ENCODE results near the gene RHEBL1.

The RHEBL1 gene, protein sequence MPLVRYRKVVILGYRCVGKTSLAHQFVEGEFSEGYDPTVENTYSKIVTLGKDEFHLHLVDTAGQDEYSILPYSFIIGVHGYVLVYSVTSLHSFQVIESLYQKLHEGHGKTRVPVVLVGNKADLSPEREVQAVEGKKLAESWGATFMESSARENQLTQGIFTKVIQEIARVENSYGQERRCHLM

DNA sequence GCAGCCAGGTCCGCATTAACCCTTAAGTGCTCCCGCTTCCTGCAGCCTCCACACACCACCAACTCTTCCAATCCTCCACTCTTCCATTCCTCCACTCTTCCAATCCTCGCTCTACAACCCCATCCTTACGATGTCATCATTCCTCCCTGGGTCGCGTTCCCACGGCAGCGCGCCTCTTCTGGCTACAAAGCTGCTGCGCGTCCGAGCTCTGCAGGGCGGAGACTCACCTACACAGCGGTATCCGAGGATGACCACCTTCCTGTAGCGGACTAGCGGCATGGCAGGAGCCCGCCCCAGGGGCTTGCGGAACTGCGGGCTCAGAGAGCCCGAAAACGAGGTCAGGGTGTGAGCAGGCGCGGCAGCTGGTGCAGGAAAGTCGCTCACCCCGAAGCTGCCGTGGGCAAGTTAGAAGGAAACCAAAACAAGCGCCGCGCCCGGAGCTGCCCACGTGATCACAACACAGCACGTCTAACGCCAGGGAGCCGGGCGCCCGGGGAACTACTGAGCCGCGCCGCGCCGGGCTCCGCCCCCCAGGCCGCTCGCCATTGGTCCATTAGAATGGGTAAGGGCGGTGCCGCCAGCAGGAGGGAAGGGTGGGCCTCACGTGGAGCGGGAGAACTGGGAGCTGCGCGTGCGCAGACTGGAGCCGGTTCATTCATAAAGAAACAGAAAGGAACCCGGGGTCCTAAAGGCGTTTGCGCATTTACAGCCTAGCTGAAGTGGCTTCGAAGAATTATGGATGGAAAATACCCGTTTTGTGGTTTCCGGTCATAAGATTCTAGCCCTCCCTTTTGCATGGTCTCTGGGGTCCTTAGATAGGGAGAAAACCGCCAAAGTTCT, at the start of gene RHEBL1:
RHEBL1 (minus strand) TSS at position 473 of the 840 bp plus-strand sequence; CDS start at position 279, 194 bp downstream.
- peak; percentile 97 for DNase-seq (ENCODE audit: low read depth)

DNA sequence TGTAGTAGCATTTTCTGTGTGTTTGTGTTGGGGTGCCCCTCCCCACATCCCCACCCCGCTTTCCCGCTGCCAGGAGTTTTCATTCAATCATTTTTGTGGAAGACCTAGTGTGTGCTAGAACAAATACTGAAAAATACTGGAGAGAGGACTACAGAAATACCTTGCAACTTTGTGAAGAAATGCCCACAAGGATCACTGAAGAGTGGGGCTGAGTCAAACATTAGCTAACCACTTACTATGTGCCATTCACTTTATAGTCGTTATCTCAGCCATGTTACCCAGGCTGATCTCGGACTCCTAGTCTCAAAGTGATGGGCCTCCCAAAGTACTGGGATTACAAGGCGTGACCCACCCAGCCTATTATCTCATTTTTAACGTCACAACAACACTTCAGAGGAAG, 41.4 kb upstream of the RHEBL1 start:
- DNase-seq (ENCODE audit: low read depth) = no peak

GRCh38 chr12:49110464-49111155, 40.8 kb upstream of the RHEBL1 start, which contains the start of gene LMBR1L:
TSS of gene LMBR1L (minus strand) at chr12:49110847. CDS start at chr12:49110555, 292 bp downstream.
- peak; percentile 95 for DNase-seq (ENCODE audit: low read depth)

DNA sequence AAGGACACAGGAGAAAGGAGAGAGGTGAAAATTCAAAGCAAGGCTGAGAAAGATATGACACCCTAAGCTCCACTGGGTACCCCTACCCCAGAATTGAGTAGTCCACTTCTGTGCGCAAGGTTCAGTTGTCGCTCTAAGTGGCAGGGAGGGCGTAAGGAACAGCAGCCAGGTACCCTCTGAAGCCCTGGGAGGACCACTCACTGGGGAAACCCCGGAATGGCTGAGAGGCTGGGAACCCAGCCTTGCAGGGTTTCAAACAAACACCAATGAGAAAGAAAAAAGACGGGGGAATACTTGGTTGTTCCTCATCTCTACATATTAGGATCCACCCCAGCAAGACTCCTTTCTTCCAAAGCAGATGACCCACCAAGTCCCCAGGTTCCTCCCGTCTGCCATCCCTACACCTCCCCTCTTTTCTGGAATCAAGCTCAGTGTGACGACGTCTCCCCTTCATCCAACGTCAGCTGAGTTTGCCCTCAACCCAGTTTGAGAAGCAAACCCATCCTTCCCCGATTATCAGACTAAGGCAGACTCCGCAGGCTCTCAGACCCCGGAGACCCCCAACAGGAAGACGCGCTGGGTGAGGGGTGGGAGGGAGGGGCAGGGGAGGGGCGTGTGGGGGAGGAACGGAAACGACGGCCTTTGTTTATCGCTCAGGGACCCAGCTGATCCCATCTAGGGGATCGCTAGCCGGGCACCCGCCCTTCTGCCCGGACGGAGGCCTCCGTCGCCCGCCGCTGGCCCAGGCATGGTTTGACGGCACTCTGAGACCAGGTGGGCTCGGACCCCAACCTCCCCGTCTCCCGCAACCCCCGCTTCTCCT, 40.1 kb upstream of the RHEBL1 start:
- no peak for DNase-seq (ENCODE audit: low read depth)

DNA sequence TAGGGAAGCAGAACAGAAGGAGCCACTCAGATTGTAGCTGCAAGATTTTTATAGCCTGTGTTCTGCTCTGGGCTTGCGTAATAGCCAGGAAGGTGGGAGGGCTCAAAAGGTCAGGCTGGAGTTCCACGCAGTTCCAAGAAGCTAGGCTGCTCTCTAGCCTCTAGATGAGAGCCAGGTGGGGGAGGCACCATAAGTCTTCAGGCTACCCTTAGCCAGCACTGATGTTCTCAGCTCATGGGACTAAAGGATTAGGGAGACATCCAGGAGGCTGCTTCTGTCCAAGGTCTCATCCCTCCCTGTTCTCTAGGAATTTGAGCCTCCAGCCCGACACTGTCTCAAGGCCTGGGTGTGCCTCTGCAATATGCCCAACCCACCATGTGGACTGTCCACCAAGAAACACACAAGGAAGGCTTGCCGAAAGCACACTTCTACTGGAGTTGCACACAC, 39.2 kb upstream of the RHEBL1 start:
- DNase-seq (ENCODE audit: low read depth) = no peak

GRCh38 chr12:49105504-49106084, 35.8 kb upstream of the RHEBL1 start:
- no peak for DNase-seq (ENCODE audit: low read depth)

DNA sequence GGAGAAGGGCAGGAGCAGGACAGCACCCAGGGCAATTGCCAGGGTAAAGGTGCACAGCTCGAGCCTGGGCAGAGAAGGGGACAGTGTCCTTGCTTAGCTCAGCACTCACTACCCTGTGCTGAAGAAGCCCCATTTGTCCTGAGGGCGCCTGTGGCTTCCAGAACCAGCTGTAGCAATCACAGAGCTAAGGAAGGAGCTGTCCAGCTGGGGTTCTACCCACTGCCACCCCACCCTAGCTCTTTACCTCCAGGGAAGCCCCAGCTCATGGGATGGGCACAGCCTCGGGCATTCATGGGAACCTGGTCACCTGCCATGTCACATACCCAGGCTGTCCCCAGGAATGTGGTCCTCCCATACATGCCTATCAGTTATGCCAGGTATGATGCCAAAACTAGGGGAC, 35.0 kb upstream of the RHEBL1 start:
- no peak for DNase-seq (ENCODE audit: low read depth)

- no peak for DNase-seq (ENCODE audit: low read depth)
These were observed 30.6 kb upstream of the RHEBL1 start for GRCh38 chr12:49100380-49100779.

GRCh38 chr12:49098703-49099102, 28.9 kb upstream of the RHEBL1 start:
- DNase-seq (ENCODE audit: low read depth) = no peak

GRCh38 chr12:49098035-49098451, 28.3 kb upstream of the RHEBL1 start:
- DNase-seq (ENCODE audit: low read depth) = peak; percentile 47

- no peak for DNase-seq (ENCODE audit: low read depth)
These were observed 27.6 kb upstream of the RHEBL1 start for GRCh38 chr12:49097381-49097780.

DNA sequence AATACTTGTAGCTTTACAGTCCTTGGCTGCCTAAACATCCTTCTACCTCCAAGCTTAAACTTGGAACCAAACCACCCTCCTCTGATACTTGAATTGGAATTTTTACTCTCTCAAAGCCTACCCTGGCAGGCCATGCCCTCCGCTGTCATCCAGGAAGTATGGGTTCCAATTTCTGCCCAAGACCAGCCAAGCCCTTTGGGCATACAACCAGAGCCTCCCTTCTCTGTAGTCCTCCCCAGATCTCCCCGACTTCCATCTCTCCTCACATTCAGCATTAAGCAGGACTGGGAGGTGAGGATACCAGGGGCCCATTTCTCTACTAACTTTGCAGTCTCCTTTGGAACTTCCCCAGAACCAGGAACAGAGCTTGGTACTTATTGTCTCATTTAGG, 25.2 kb upstream of the RHEBL1 start:
- DNase-seq (ENCODE audit: low read depth) = no peak

GRCh38 chr12:49094160-49094974, 24.6 kb upstream of the RHEBL1 start, which contains the start of gene DHH:
TSS of gene DHH (minus strand) at chr12:49094801. CDS start at chr12:49094512, 289 bp downstream.
- no peak for DNase-seq (ENCODE audit: low read depth)

DNA sequence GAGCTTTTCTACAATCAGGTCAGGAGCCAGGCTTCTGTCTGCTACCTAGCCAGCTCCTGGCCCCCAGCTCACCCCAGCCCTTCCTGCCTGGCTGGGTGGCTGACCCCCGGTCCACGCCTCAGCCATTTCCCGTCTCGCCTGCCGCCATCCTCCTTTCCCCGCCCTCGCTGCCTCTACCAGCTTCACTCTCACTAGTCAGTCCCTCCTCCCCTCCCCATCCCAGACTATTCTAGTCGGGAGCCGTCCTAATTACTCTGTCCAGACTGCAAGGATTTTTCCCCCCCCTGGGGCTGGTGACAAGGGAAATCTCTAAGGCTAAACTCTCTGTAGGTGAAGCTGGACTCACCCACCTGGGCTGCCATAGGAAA, 24.0 kb upstream of the RHEBL1 start:
- no peak for DNase-seq (ENCODE audit: low read depth)

DNA sequence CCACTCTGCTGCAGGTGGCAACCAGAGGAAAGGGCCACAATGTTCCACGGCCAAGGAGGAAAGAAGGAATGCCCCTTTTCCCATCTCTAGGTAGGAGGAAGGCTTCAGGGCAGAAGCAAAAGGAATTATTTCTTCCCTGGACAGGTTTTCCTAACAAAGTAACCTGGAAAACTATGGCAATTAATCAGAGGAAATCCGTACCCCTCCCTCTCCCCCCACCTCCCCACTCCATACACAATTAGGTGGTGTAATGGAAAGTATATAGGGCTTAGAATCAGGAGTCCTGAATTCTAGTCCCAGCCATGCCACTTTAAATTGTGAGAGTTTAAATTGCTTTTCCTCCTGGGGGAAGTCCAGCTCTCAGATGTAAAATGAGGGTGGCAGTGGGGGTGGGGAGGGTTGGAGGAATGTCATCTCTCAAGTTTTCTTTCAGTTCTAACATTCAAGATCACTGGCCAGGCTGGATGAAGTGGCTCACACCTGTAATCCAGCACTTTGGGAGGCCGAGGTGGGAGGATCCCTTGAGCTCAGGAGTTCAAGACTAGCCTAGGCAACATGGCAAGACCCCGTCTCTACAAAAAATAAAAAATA, 23.1 kb upstream of the RHEBL1 start:
- DNase-seq (ENCODE audit: low read depth) = no peak

DNA sequence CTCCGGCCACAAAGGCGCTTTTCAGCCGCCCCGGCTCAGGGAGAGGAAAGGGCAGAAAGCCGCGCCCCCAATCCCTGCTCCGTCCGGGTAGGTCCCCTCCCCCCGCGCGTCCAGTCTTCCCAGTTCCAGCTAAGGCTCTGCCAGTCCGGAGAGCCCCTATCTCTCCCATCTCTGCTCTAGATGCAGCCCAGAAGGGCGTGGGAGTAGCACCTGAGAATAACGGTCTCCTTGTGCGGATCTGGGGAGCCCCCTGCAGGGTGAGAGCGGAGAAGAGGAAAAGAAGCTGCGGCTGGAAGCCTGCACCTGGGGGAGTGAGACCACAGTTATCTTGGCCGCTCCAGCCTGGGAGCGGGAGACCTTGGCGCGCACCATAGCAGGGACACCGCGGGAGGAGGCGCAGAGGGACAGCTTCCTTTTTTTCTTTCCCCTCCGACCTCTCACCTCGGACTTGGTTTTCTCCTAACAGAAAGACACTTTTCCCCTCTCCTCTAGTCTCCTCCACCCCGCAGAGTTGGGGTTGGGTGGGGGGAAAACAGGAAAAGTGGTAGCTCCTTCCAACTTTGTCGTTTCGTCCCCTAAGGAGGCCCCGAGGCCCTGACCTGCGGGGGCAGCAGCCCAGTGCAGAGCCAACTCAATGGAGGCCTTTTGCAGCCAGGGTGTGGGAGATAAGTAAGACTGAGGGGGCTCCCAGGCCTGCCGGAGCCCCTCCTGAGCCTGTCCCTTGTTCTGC, 22.5 kb upstream of the RHEBL1 start:
- DNase-seq (ENCODE audit: low read depth) = peak; percentile 36

GRCh38 chr12:49091836-49092085, 22.0 kb upstream of the RHEBL1 start:
- no peak for DNase-seq (ENCODE audit: low read depth)

GRCh38 chr12:49091056-49091835, 21.5 kb upstream of the RHEBL1 start:
- no peak for DNase-seq (ENCODE audit: low read depth)

Data from stimulated activated CD8-positive, alpha-beta memory T cell treated with anti-CD3 and anti-CD28 coated beads, Interleukin-12 subunit alpha, Interleukin-12 subunit beta, amount 100 ng/mL, for 1 hour (primary cell).